Thyroid gland (tissue), 4 donors: ENCODE measurements around the gene TMEM74B.

Experiments
- POLR2A ChIP-seq, 2 donors: fragments of 450-650 bp; IDR thresholded peaks; one replicate each; pipeline ENCODE4 v1.6.1; 2017; ENCODE audit warnings: antibody characterized with exemption in 2 of 2, mild to moderate bottlenecking in 2 of 2, moderate library complexity in 1 of 2
- TF ChIP-seq, protein P1 (sequence below), 6 experiments: fragments of 200-600 bp in 3 of 6; fragments of 450-650 bp in 3 of 6; sonication (generic) in 3 of 6; IDR thresholded peaks; one replicate each; pipeline ENCODE4 v1.5.1; 2016 to 2019; ENCODE audit warnings: antibody characterized with exemption in 6 of 6, mild to moderate bottlenecking in 2 of 6, inconsistent platforms in 1 of 6, moderate library complexity in 1 of 6

DNA sequence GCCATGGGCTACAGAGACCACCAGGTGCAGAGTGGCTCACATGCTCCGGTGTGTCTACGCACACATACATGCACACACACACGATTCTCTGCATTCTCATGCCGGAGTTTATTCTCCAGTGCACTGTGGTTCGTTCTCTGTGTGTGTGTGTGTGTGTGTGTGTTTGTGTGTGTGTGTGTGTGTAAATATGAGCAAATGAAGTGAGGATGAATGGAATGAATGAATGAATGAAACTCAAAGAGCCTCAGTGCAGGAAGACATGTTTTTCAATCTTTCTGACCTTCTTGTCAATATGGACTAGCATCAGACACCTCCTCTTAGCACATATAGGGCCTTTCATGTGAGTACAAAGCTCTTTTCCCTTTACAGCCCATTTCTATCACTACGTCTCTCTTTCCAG is 1.6 kb downstream of the TMEM74B start:
- TF ChIP-seq, protein P1, sequence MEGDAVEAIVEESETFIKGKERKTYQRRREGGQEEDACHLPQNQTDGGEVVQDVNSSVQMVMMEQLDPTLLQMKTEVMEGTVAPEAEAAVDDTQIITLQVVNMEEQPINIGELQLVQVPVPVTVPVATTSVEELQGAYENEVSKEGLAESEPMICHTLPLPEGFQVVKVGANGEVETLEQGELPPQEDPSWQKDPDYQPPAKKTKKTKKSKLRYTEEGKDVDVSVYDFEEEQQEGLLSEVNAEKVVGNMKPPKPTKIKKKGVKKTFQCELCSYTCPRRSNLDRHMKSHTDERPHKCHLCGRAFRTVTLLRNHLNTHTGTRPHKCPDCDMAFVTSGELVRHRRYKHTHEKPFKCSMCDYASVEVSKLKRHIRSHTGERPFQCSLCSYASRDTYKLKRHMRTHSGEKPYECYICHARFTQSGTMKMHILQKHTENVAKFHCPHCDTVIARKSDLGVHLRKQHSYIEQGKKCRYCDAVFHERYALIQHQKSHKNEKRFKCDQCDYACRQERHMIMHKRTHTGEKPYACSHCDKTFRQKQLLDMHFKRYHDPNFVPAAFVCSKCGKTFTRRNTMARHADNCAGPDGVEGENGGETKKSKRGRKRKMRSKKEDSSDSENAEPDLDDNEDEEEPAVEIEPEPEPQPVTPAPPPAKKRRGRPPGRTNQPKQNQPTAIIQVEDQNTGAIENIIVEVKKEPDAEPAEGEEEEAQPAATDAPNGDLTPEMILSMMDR (IDR thresholded peaks at IDR 0.05) = no peak
- TF ChIP-seq POLR2A (IDR thresholded peaks at IDR 0.05) = no peak
